CD4-positive, alpha-beta T cell treated with Interleukin-4 for 4 hours (primary cell): ENCODE results near the gene CSRNP3.
A peak's percentile ranks its signal among the peaks of the same experiment; 100 is the strongest.

Experiments
- DNase-seq: peaks from one replicate; pipeline ENCODE4 v3.0.0-alpha.2; 2020

Gene CSRNP3, protein sequence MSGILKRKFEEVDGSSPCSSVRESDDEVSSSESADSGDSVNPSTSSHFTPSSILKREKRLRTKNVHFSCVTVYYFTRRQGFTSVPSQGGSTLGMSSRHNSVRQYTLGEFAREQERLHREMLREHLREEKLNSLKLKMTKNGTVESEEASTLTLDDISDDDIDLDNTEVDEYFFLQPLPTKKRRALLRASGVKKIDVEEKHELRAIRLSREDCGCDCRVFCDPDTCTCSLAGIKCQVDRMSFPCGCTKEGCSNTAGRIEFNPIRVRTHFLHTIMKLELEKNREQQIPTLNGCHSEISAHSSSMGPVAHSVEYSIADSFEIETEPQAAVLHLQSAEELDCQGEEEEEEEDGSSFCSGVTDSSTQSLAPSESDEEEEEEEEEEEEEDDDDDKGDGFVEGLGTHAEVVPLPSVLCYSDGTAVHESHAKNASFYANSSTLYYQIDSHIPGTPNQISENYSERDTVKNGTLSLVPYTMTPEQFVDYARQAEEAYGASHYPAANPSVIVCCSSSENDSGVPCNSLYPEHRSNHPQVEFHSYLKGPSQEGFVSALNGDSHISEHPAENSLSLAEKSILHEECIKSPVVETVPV

DNA sequence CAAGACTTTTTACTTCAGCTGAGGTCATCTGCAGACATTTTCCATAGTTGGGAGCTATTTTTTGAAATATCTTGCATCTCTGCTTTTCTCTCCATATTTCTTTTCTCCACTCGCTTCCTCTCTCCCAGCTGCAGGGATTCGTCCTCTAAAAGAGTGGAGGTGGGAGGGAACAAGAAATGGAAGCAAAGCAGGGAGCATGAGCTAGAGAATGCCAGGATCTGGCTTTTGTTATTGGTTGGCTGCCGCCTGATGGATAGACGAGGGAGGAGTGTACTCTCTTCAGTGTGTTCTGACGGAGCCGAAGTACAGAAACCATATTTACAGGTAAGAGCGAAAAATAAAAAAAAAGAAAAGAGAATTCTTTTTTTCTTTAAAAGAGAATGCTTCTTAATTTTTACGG, at the start of gene CSRNP3:
CSRNP3 (plus strand) TSS at position 282 of the 400 bp plus-strand sequence. CDS start 125,368 bp downstream, outside the sequence.
- no peak for DNase-seq

- no peak for DNase-seq
These were observed 49.3 kb upstream of the CSRNP3 start for GRCh38 chr2:165420231-165420630.

GRCh38 chr2:165423081-165423480, 46.4 kb upstream of the CSRNP3 start:
- DNase-seq: no peak

GRCh38 chr2:165425556-165425955, 43.9 kb upstream of the CSRNP3 start:
- no peak for DNase-seq

DNA sequence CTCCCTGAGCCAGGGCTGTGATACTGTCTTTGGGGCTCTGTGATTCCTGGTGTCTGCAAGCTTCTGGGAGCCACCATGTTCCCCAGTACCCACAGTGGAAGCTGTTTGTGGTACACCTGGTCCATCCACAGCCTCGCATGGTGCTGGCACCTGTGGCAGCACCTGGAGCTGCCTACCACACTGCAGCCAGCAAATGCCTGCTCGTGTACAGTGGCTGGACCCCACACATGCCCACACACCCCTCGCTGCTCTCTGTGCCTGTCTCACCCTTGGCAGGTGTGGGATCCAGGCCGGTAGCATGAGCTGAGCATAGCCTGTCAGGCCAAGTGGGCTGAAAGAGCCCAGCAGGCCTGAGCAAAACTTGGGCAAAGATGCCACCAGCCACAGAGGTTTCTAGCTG, 41.8 kb upstream of the CSRNP3 start:
- DNase-seq: no peak

DNA sequence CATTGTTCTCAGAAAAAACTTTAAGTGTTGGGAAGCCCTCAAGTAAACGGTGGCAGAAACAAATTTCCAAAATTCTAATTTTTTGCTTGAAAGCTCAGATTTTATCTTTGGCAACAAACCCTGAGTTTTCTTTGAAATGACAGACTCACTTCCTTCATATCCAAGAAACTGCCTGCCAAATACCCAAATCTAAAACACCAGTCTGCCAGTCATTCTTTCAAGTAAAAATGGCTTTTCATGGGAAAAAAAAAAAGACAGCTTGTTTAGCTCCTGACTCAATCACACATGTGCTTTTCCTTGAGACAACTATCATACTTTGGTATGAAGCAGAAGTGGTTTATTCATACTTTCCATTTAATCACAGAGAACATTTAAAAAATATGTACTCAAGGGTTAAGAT, 40.6 kb upstream of the CSRNP3 start:
- no peak for DNase-seq

DNA sequence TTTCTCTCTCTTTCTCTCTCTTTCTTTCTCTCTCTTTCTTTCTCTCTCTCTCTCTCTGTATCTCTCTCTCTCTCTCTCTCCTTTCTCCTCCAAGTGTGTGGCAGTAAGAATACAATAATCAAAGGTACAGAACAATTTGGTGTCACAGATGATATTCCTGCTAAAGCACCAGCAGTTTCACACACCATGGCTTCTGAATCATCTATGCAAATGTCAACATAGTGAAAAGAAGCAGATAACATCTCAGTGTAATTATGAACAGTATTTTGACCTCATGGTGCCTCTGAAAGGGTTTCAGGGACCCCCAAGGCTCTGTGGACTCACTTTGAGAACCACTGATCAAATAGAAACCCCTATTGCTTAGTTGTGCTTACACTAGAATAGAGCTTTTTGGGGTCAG, 38.5 kb upstream of the CSRNP3 start:
- no peak for DNase-seq

DNA sequence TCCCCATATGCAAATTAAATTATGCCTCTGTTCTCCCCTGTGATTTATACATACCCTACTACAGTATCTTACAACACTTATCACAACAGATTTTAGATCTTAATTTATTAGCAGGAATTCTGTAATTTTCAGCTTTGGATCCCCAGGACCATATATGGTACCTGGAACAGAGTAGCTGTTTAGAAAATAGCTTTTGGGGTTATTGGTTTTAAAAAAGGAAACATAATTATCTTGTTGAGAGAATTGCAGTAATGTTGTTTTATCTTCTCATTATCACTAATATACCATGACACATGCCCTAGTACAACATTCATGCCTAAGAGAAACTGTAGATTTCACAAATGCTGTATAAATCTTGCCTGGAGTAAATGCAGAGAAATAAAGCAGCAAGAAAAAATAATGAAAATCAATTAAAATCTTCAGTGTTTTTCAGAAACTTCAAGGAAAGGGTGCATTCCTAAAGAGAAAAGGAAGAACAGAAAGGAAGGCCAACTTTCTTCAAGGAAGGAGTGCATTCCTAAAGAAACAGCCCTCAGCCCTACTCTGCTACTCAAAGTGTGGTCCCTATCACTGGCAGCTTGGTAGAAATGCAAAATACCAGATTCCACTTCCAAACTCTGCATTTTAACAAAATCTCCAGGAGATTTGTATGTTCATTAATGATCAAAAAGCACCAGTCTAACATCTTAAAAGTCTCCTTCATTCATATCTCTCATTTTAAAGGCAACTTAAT, 37.1 kb upstream of the CSRNP3 start:
- DNase-seq: no peak

- no peak for DNase-seq
These were observed 34.5 kb upstream of the CSRNP3 start for GRCh38 chr2:165434865-165435496.

GRCh38 chr2:165435611-165436010, 33.9 kb upstream of the CSRNP3 start:
- DNase-seq: no peak

GRCh38 chr2:165436559-165436958, 32.9 kb upstream of the CSRNP3 start:
- no peak for DNase-seq

- DNase-seq: no peak
These were observed 29.1 kb upstream of the CSRNP3 start for GRCh38 chr2:165440367-165440766.

GRCh38 chr2:165443511-165443910, 26.0 kb upstream of the CSRNP3 start:
- DNase-seq: peak; percentile 2

DNA sequence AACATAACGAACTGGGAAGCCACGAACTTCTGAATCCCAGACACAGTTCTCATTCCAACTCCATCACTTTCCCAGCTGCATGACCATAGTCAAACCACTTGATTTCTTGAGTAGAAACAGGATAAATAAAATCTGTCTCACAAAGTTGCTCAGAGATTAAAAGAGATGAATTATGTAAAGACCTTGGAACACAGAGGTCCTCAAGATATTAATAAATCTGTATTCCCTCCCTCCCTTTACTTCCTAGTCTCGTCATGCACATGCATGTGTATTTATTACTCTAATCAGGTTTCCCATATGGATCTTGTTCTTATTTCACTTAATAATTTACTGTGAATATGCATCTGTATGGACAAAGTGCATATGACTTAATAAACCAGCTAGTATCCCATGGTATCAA, 21.1 kb upstream of the CSRNP3 start:
- DNase-seq: no peak

DNA sequence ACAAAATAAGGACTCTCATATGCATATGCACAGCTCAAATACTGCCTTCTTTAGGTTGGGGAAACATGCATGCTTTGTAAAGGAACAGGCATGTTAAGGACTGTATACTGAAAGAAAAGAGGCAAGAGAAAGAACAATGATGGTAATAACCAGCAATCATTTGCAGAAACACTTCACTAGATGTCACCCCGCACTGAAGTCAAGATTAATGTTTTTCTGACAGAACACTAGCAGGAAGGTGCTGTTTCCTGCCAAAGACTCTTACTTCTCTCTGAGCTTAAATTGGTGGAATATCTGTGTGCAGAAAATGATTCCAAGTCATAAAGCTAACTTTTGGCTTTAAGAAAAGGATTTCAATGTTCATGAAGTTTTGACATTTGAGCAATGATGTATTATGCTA, 19.3 kb upstream of the CSRNP3 start:
- DNase-seq: no peak

GRCh38 chr2:165452327-165452726, 17.2 kb upstream of the CSRNP3 start:
- DNase-seq: no peak

- DNase-seq: no peak
These were observed 15.9 kb upstream of the CSRNP3 start for GRCh38 chr2:165453561-165454094.

DNA sequence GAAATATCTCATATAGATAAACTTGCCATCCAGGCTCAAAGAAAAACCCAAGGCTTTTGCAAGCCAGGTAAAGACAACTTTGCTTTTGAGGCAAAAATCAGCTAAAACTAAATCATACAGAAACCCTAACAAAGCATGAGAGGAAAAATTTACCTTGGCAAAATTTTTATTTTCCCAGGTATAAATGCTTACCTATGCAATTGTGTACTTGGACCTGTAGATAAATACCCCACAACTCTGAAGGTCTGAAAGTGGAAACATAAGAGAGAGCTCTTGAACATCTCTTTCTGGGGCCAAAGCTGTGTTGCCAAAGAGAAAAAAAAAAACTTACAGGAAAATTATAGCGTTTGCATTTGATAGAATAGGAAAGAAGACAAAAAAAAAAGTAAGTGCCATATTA, 14.6 kb upstream of the CSRNP3 start:
- DNase-seq: no peak

- DNase-seq: no peak
These were observed 13.5 kb upstream of the CSRNP3 start for GRCh38 chr2:165456027-165456426.

GRCh38 chr2:165462443-165462842, 7.1 kb upstream of the CSRNP3 start:
- DNase-seq: no peak

GRCh38 chr2:165466386-165466785, 3.1 kb upstream of the CSRNP3 start:
- no peak for DNase-seq

DNA sequence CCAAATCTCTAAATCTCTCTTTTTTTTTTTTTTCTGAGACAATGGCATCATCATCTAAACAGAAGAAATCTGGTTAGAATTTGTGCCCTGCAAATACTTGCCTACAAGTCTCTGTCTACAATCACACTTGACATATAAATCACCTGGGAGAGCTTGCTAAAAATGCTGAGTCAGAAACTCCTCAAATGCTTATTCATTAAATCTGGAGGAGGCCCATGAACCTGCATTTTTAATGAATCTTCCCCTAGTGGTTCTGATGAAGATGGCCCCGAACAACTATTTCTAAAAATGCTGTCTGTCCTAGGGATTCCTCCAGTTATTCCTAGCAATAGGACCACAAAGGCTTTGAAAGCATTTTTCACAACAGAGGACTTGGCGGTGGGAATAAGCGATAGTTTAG, 1.6 kb upstream of the CSRNP3 start:
- DNase-seq: no peak

DNA sequence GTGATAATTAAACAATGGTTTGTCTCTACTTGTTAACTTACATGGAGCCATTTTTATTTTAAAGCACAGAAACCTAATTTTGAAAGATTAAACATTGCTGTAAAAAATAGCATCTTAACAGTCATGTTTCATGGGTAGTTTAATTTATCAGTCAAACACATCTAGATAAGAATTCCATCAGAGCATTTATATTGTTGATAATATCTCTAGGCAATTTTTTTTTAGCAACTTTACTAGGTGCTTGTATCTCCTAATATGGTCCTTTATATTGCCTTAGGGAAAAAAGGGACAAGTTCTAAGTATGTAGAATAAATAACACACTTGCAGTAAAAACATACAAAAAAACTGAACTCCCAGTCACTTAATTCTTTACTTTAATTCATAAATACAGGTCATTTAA, 863 bp downstream of the CSRNP3 start:
- DNase-seq: no peak
